GM10266 (cell line): ENCODE data around the gene DLG5.

Experiments used
- DNase-seq: peaks from one replicate; pipeline ENCODE4 v3.0.0; 2012; ENCODE audit errors: extremely low spot score
- TF ChIP-seq, protein P1 (sequence below): IDR thresholded peaks from 2 replicates; pipeline ENCODE4 v1.5.1; 2012; ENCODE audit warnings: mild to moderate bottlenecking, low read depth; ENCODE audit not compliant: control insufficient read depth, insufficient read depth; ENCODE audit errors: missing control alignments

DLG5 gene

DNA sequence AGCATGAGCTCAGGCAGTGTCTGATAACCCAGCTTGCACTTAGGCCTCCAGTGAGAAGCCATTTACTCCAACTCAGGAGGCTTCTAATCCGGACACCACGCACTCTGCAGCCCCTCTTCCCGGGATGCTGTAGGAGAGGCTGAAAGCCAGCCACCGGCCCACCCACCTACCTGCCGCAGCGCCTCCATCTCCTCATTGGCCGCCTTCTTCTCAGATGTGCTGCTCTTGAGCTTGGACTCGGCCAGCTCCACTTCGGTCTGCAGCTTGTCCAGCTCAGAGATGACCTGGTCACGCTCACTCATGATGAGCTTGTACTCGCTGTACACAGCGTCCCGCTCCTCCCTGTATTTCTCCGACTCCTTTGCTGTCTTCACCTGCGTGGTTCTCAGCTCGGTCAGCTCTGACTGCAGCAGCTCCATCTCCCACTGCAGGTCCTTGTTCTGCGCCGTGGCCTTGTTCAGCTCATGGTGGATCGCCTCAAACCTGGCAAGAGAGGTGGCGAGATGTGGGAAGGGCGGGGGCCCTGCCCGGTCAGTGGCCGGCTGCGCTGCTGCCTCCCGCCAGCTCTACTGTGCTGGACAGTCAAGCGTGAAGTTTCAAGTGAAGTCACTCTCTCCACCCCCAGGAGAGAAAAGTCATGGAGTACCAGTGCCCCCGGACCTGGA is 84.7 kb downstream of the DLG5 start:
- no peak for DNase-seq
- TF ChIP-seq, protein P1, sequence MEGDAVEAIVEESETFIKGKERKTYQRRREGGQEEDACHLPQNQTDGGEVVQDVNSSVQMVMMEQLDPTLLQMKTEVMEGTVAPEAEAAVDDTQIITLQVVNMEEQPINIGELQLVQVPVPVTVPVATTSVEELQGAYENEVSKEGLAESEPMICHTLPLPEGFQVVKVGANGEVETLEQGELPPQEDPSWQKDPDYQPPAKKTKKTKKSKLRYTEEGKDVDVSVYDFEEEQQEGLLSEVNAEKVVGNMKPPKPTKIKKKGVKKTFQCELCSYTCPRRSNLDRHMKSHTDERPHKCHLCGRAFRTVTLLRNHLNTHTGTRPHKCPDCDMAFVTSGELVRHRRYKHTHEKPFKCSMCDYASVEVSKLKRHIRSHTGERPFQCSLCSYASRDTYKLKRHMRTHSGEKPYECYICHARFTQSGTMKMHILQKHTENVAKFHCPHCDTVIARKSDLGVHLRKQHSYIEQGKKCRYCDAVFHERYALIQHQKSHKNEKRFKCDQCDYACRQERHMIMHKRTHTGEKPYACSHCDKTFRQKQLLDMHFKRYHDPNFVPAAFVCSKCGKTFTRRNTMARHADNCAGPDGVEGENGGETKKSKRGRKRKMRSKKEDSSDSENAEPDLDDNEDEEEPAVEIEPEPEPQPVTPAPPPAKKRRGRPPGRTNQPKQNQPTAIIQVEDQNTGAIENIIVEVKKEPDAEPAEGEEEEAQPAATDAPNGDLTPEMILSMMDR: no peak

DNA sequence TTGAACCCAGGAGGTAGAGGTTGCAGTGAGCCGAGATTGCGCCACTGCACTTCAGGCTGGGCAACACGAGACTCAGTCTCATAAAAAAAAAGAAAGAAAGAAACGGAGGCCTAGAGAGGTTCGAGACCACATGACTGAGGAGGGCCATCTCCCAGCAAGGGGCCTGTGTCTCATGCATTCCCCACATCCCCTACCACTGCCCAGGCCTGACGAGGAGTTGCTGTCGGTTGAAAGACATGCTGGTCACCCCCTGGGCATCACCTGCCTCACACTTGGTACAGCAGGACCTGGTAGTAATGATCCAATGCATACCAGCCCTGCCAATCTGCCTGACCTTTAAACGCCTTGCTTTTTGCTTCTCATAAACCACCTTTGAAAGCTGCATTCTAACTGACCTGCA is 85.9 kb downstream of the DLG5 start:
- DNase-seq: no peak
- TF ChIP-seq, protein P1: no peak

DNA sequence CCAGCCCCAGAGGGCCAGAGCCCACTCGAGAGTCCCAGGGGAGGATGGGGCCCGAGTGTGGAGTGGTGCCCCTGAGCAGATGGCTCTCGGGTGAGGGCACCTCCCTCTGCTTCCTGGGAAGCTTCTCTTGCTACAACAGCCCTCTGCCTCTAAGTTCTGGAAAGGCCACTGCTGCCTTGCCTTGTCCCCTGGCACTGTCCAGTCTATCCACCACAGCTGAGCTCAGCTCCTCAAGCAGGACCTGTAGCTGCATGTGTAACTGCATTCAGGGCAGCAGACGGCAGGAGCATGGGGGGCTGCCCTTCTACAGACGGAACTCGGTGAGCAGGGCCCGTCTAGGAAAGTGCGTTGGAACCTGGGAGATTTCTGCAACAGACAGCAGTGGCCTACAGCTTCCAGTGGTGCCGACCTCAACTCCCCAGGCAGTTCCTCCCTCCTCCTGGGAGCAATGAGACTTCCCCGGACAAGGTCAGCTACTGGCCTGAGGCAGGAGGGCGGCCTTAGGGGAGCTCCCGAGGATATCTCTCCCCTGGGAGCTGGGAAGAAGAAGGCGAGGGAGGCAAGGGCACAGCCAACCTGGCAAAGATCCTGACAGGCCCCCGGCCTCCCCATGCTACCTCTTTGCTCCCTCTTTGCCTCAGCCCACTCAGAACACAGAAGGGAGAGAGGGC is 88.5 kb downstream of the DLG5 start:
- TF ChIP-seq, protein P1: no peak
- no peak for DNase-seq

DNA sequence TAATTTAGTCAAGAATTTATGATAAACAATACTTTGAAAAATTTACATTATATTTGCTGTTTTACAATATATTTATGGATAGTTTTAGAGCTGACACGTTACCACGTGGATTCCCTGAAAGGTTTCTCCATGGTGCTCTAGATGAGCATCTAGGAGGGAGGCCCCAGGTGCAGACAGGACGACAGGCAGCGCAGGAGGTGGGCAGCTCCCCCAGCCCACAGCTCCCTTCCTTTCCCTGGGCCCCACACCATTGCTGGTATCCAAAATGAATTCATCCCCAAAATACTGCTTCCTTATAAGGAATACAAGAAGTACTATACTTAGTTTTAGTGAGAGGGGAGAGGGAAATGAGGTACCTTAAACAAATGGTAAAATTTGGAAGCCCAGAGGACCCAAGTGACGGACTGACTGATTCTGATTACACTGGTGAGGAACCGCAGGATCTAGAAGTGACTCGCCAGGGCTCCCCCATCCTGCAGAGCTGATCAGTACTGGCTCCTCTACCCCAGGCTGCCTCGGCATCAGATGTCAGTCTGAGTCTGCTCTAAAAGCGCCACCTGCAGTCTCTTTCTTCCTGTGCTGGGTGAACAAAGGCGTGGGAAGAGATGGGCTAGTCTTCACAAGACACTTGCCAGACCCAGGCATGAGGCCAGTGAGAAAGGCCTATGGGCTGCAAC is 89.2 kb downstream of the DLG5 start:
- peak; percentile 80 for DNase-seq

DNA sequence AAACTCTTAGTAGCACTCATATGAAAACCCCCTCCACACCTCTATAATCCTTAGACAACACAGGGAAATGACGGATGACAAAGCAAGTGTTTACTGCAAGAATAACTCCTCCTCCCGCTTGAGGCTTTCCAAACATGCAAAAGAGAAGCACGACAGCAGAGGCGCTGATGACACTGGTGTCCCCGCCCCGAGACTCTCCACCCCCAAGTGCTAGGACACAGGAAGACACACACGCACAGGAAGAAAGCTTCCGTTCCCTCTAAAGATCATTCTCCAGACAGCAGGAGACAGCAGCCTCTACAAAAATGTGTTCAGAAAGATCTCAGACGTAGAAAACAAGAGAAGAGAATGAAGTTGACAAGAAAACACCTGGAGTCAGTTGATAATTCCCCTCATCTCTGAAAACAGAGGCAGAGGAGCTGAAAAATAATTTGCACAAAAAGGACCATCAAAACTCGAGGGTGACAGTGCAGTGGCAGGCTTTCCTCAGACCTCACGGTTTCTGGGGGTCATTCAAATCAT is 90.2 kb downstream of the DLG5 start:
- no peak for DNase-seq
- TF ChIP-seq, protein P1: no peak

More for the DNA sequence above, 89.2 kb downstream of the DLG5 start:
- TF ChIP-seq, protein P1: peak; percentile 61

DNA sequence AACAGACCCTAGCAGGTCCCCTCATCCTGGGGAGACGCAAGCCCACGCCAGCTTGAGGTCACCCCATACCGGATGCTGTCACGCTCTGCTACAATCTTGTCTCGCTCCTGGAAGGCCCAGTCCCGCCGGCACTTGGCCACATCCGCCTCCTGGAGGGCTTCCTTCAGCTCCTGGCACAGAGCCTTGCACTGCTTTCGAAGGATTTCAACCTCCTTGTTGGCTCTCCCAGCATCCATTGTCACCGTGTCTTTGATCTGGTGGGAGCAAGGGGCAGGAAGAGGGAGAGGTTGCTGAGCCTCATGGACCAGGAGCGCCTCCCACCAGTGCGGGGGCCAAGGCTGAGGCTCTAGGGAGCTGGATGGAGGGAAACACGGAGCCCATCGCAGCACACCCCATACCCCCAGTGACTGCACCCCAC is 90.9 kb downstream of the DLG5 start:
- DNase-seq: no peak
- TF ChIP-seq, protein P1: no peak
